Upper lobe of right lung (tissue), 1 donor: ENCODE results near the gene RIOK3. TPM values are rescaled to one million over a fixed set of nuclear protein-coding genes. Genes with fewer than 3 reads are reported as not detected.

Experiments used
- ATAC-seq: fragments of 200-7000 bp; cut with Tn5 transposase; one replicate; pipeline ENCODE4 v1.9.1; 2020; ENCODE audit warnings: mild to moderate bottlenecking, moderate library complexity
- DNase-seq: peaks from one replicate; pipeline ENCODE4 v3.0.0-alpha.2; 2020
- H3K27ac ChIP-seq: fragments of 200-600 bp; one replicate; pipeline ENCODE4 v1.8.0; 2022
- H3K27me3 ChIP-seq: fragments of 200-600 bp; one replicate; pipeline ENCODE4 v1.8.0; 2022; ENCODE audit warnings: mild to moderate bottlenecking
- H3K36me3 ChIP-seq: fragments of 200-600 bp; one replicate; pipeline ENCODE4 v1.8.0; 2022
- H3K4me1 ChIP-seq: fragments of 200-600 bp; one replicate; pipeline ENCODE4 v1.8.0; 2022
- H3K4me3 ChIP-seq: fragments of 200-600 bp; one replicate; pipeline ENCODE4 v1.8.0; 2022; ENCODE audit warnings: mild to moderate bottlenecking
- H3K9me3 ChIP-seq: fragments of 200-600 bp; one replicate; pipeline ENCODE4 v1.8.0; 2022
- intact Hi-C: fragments of 100-400 bp; cut with DNase I; formaldehyde crosslinking; loops from one replicate; pipeline ENCODE4 v1.11.0; 2022
- total RNA-seq: library from RNA; stranded (reverse); fragmentation: NEBNext Ultra II Directional; extraction: Animal tissue kit (Norgen Biotek cat#: 25700); gene quantifications from one replicate; pipeline ENCODE4 v1.2.1, GENCODE V29; 2021
- TF ChIP-seq, protein P1 (sequence below): fragments of 200-600 bp; IDR thresholded peaks from one replicate; pipeline ENCODE4 v1.8.0; 2022; ENCODE audit warnings: antibody characterized with exemption
- donor health status: DM: no; HTN: yes; CAD: no; lungs with severe emphysema.

RIOK3 gene
- total RNA-seq, 1 donor from 2014 or later: 63.7 TPM

DNA sequence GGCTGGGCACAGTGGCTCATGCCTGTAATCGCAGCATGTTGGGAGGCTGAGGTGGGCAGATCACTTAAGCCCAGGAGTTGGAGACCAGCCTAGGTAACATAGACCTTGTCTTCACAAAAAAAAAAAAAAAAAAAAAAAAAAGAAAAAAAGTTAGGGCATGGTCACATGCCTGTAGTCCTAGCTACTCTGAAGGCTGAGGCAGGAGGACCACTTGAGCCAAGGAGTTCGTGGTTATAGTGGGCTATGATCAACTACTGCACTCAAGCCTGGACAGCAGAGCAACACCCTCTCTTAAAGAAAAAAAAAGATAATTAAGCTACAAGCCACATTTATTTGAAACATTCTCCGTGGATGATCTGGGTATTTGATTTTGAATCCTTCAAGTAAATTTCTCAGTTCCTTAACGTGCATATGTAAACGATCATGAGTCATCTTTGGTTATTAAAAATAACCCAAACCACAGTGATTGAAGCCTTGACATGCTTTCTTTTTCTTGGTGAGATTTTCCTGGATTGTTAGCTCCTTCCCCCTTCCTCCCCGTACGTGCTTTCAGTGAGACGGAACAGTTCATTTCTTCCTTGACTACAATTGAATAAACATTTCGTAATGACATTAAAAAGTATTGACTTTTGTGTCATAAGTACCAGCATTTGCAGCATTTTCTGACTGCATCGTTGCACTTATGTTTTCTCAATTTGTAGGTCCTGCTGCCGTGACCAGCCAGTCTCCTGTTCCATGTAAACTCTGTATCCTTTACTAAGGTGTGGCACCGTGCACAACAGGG lies 70.5 kb downstream of the RIOK3 start:
- Histone ChIP-seq H3K9me3 (no peaks in the 10 kb centered on the region), H3K27me3 (no peaks in the 10 kb centered on the region), H3K36me3 (peaks cover 99% of the 10 kb centered on the region), H3K27ac (peak overlapping the region; percentile 24), H3K4me3 (no peak overlapping the region), H3K4me1 (peaks cover 11% of the 10 kb centered on the region)
- DNase-seq (no peak), ATAC-seq (peak; percentile 67)
- TF ChIP-seq, protein P1, sequence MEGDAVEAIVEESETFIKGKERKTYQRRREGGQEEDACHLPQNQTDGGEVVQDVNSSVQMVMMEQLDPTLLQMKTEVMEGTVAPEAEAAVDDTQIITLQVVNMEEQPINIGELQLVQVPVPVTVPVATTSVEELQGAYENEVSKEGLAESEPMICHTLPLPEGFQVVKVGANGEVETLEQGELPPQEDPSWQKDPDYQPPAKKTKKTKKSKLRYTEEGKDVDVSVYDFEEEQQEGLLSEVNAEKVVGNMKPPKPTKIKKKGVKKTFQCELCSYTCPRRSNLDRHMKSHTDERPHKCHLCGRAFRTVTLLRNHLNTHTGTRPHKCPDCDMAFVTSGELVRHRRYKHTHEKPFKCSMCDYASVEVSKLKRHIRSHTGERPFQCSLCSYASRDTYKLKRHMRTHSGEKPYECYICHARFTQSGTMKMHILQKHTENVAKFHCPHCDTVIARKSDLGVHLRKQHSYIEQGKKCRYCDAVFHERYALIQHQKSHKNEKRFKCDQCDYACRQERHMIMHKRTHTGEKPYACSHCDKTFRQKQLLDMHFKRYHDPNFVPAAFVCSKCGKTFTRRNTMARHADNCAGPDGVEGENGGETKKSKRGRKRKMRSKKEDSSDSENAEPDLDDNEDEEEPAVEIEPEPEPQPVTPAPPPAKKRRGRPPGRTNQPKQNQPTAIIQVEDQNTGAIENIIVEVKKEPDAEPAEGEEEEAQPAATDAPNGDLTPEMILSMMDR: no peak
- intact Hi-C loops: loop anchor here (5.0 kb wide), 1 partner anchor 59 kb away; no protein-coding TSS in a partner anchor

DNA sequence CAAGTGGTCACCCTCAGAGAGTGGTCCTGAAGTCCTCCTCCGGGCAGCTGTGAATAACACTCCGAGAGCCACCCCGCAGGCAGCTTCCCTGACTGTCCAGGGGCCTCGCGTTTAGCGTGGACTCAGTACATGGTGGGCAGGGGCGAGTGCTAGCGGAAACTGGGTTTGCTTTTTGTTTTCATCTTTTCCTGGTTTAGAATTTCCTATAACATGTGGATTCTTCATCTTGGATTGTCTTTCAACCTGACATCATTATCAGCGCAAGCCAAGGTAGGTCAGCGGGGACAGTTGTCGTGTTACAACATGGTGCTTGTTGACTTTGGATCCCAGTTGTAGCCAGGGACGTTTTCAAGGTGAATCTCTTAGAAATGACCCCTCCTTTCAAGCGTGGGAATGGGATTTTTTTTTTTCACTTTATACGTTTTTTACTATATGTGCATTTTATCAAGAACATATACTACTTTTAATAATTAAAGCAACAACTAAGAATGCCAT lies 71.2 kb downstream of the RIOK3 start:
- no peaks in the 10 kb centered on the region for H3K27me3 ChIP-seq
- H3K9me3 ChIP-seq: no peaks in the 10 kb centered on the region
- H3K36me3 ChIP-seq: peaks cover 99% of the 10 kb centered on the region
- H3K27ac ChIP-seq: no peak overlapping the region
- intact Hi-C loops: loop anchor here (5.0 kb wide), 1 partner anchor 58 kb away; no protein-coding TSS in a partner anchor
- ATAC-seq (no peak), DNase-seq (no peak)
- H3K4me1 ChIP-seq: peaks cover 11% of the 10 kb centered on the region
- TF ChIP-seq, protein P1: no peak
- no peak overlapping the region for H3K4me3 ChIP-seq

DNA sequence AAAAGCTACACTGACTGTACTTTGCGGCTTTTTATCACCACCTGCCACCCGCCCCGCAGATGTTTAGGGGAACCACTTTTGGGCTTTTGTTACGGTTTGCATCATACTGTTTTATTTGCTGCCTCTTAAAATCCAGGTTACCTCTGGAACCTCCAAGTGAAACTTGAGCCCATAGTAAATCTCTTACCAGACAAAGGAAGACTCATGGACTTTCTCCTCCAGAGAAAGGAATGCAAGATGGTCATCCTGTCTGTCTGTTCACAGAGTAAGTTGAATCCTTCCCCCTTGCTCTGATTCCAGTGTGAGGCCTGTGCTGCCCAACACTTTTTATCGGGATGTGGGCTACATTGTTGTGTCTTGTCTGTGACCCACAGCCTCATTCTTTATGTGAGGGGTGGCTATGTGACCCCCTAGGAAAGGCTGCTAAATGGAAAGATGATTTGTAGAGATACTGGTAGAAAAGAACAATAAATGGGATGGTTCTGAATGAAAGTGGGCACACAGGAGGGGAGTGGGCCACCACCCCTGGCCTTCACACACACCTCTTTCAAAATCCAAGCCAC lies 73.5 kb downstream of the RIOK3 start:
- TF ChIP-seq, protein P1: no peak
- H3K4me1 ChIP-seq: peaks cover 11% of the 10 kb centered on the region
- DNase-seq (no peak), ATAC-seq (no peak)
- no peak overlapping the region for H3K4me3 ChIP-seq
- H3K9me3 ChIP-seq: no peaks in the 10 kb centered on the region
- intact Hi-C loops: no loop called here
- H3K27ac ChIP-seq: no peak overlapping the region
- peaks cover 99% of the 10 kb centered on the region for H3K36me3 ChIP-seq
- H3K27me3 ChIP-seq: no peaks in the 10 kb centered on the region

DNA sequence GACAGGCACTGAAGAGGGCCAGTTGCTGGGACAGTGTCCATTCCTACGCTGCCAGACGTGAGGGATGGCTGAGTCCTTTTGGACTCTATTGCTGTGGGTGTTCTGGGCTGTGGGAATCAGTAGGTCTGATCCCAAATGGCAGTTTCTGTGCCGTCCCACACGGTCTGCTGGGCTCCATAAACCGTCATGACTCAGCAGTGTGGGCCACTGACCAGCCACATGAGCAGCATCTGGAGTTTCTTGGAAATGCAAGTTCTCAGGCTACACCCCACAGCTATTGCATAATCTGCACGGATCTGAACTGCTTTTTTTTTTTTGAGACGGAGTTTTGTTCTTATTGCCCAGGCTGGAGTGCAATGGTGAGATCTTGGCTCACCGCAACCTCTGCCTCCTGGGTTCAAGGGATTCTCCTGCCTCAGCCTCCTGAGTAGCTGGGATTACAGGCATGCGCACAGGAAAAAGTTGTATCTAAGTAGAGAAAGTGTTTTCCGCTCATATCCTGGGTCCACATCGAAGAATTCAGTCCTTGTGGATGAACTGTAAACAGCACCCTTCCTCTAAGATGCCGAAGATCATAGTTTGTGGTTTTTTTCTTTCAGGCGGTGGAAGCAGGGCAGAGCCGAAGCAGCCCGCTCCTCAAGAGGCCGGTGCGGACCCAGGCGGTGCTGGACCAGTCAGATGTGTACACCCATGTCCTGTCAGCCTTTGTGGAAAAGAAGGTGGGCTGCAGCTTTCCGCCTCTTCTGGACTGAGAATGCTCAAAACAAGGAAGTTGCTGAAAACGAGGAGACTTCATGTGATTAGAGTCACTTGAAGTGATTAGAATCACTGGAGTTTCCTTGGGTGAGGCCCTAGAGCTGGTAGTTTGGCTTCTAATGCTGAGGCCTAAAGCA lies 75.7 kb downstream of the RIOK3 start:
- Histone ChIP-seq H3K27ac (peak overlapping the region; percentile 47), H3K9me3 (no peaks in the 10 kb centered on the region), H3K27me3 (no peaks in the 10 kb centered on the region), H3K4me1 (no peaks in the 10 kb centered on the region), H3K36me3 (peaks cover 99% of the 10 kb centered on the region), H3K4me3 (no peak overlapping the region)
- intact Hi-C loops: no loop called here
- ATAC-seq (peak; percentile 76), DNase-seq (peak; percentile 71)
- TF ChIP-seq, protein P1: no peak

DNA sequence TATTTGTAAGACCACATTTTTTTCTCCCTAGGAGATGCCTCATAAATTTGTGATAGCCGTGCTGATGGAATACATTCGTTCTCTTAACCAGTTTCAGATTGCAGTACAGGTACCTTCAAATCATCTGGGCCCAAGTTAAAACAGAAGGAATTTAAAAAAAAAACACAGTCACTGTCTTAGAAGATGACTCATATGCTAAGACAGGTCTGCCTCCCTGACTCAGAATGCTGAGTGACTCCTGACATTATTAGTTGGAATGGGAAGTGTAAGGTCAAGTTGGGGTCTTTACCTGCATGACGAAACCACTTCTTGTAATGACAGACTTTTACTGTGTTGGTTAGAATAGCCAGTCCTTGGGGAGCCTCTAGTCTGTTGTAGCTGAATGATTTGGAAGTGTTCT lies 76.5 kb downstream of the RIOK3 start:
- H3K27ac ChIP-seq: no peak overlapping the region
- intact Hi-C loops: no loop called here
- H3K27me3 ChIP-seq: no peaks in the 10 kb centered on the region
- H3K4me3 ChIP-seq: no peak overlapping the region
- TF ChIP-seq, protein P1: no peak
- DNase-seq: no peak
- no peaks in the 10 kb centered on the region for H3K9me3 ChIP-seq
- no peak for ATAC-seq
- H3K36me3 ChIP-seq: peaks cover 99% of the 10 kb centered on the region
- H3K4me1 ChIP-seq: no peaks in the 10 kb centered on the region
